GM12878 (cell line): ENCODE measurements around the gene TNXB. TPM values are rescaled to one million over a fixed set of nuclear protein-coding genes. Genes with fewer than 3 reads are reported as not detected.

ENCODE experiments used
- CUX1 ChIP-seq: IDR thresholded peaks from 2 replicates; pipeline ENCODE4 v1.6.1; 2012; ENCODE audit warnings: improper control_type of control experiment, low read depth, low read length; ENCODE audit not compliant: insufficient replicate concordance
- ESRRA ChIP-seq: IDR thresholded peaks from 2 replicates; pipeline ENCODE4 v1.6.1; 2012; ENCODE audit warnings: mild to moderate bottlenecking, low read length, improper control_type of control experiment
- KAT2A ChIP-seq: conservative IDR thresholded peaks from 2 replicates; pipeline ENCODE4 v1.6.1; 2011; ENCODE audit warnings: low read depth, low read length; ENCODE audit not compliant: control insufficient read depth
- polyA plus RNA-seq, 11 experiments: library from polyadenylated mRNA; depleted of rRNA in 4 of 11; unstranded in 6 of 11; stranded (reverse) in 5 of 11; fragments of >200 nt; fragmentation: Nextera tagmentation in 4 of 11; fragmentation: Illumina TruSeq in 1 of 11; extraction: Ambion mirVana in 4 of 11; extraction: Trizol in 1 of 11; gene quantifications; 1 replicate in 1 of 11; 2 replicates in 10 of 11; pipeline versions ENCODE4 v1.2.1 to v1.2.3, GENCODE V29; 2011 to 2016; ENCODE audit warnings: inconsistent platforms in 2 of 11, missing spikeins in 2 of 11, low read depth in 1 of 11
- total RNA-seq, 4 experiments: library from RNA; depleted of rRNA in 3 of 4; stranded (reverse); fragments of >200 nt in 3 of 4; fragmentation: Illumina TruSeq in 1 of 4; extraction: Trizol in 1 of 4; gene quantifications; 2 replicates each; pipeline versions ENCODE4 v1.2.1 to v1.2.3, GENCODE V29; 2013 to 2021
- TF ChIP-seq, protein P1 (sequence below): IDR thresholded peaks from 2 replicates; pipeline ENCODE4 v1.6.1; 2011; ENCODE audit warnings: borderline replicate concordance, low read depth, mild to moderate bottlenecking, moderate library complexity, low read length; ENCODE audit not compliant: insufficient read depth, poor library complexity, severe bottlenecking

TNXB gene
- total and polyA plus RNA-seq, 10 of the 15 experiments (the other 5 are each of a cell fraction or from before 2014, with no cell fraction given), result 0.03 to 2.5 (median 0.68) TPM; not detected in 2

GRCh38 chr6:32095338-32096086, 13.6 kb downstream of the TNXB start (continued):
- TF ChIP-seq KAT2A, result no peak
- TF ChIP-seq, protein P1, sequence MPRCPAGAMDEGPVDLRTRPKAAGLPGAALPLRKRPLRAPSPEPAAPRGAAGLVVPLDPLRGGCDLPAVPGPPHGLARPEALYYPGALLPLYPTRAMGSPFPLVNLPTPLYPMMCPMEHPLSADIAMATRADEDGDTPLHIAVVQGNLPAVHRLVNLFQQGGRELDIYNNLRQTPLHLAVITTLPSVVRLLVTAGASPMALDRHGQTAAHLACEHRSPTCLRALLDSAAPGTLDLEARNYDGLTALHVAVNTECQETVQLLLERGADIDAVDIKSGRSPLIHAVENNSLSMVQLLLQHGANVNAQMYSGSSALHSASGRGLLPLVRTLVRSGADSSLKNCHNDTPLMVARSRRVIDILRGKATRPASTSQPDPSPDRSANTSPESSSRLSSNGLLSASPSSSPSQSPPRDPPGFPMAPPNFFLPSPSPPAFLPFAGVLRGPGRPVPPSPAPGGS, result no peak
- TF ChIP-seq CUX1, result no peak
- no peak for TF ChIP-seq ESRRA
